Activated CD8-positive, alpha-beta T cell treated with anti-CD3 and anti-CD28 coated beads for 36 hours (primary cell): ENCODE results near the gene ELP1. TPM values are rescaled to one million over a fixed set of nuclear protein-coding genes. Genes with fewer than 3 reads are reported as not detected.

Experiments used
- ATAC-seq: fragments of 200-7000 bp; cut with Tn5 transposase; one replicate; pipeline ENCODE4 v1.10.0; 2021; ENCODE audit warnings: mild to moderate bottlenecking, moderate library complexity
- CTCF ChIA-PET: fragments of 350-600 bp; sonication (Branson Sonifier 250); formaldehyde crosslinking; loops from one replicate; lab custom pipeline; 2021; ENCODE audit warnings: antibody characterized with exemption; lab: Charles Lee
- POLR2A ChIA-PET: fragments of 350-600 bp; sonication (Branson Sonifier 250); formaldehyde crosslinking; loops from one replicate; lab custom pipeline; 2021; ENCODE audit warnings: antibody characterized with exemption; lab: Charles Lee
- DNase-seq: peaks from one replicate; pipeline ENCODE4 v3.0.0-alpha.2; 2020
- H3K27ac Mint-ChIP-seq: one replicate; pipeline ENCODE4 v1.8.0; 2021; ENCODE audit warnings: mild to moderate bottlenecking, mixed read lengths
- H3K27me3 Mint-ChIP-seq: one replicate; pipeline ENCODE4 v1.8.0; 2021; ENCODE audit warnings: mixed read lengths
- H3K36me3 Mint-ChIP-seq: one replicate; pipeline ENCODE4 v1.8.0; 2021; ENCODE audit warnings: low read depth, mixed read lengths
- H3K4me1 Mint-ChIP-seq: one replicate; pipeline ENCODE4 v1.8.0; 2021; ENCODE audit warnings: low read depth, mixed read lengths
- H3K4me3 Mint-ChIP-seq: one replicate; pipeline ENCODE4 v1.8.0; 2021; ENCODE audit warnings: mild to moderate bottlenecking, moderate library complexity, mixed read lengths
- H3K9me3 Mint-ChIP-seq: one replicate; pipeline ENCODE4 v1.8.0; 2021; ENCODE audit warnings: mixed read lengths
- intact Hi-C: fragments of 100-400 bp; cut with micrococcal nuclease; formaldehyde crosslinking; loops from one replicate; pipeline ENCODE4 v1.10.0; 2022
- total RNA-seq, 2 experiments: library from RNA; stranded (reverse); gene quantifications; one replicate each; pipeline ENCODE4 v1.2.3, GENCODE V29; 2021
- TF ChIP-seq, protein P1 (sequence below): fragments of 200-600 bp; IDR thresholded peaks from one replicate; pipeline ENCODE4 v1.8.0; 2022; ENCODE audit warnings: antibody characterized with exemption, mild to moderate bottlenecking

Gene ELP1
- total RNA-seq, 2 experiments from 2014 or later: 25.9 to 28.7 TPM

DNA sequence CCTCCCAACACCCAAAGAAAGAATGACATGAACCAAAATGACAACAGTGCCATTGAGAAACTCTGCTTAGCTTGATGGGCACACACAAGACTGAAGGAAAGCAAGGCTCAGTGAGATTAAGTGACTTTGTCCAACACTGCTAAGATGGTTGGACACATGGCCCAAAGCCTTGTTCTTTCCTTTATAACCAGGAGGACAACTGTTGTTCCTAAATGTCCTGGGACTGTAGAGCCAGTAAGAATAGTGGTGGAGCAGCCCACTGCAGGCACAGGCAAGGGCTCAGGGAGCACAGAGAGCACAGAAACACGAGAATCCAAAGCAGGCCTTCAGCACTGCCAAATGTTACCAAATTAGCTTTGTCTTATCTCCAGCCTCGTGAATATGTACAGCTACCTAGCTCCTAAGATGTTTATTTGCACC, 67.9 kb downstream of the ELP1 start:
- no peaks in the 10 kb centered on the region for H3K9me3 Mint-ChIP-seq
- H3K4me3 Mint-ChIP-seq: no peak overlapping the region
- no peaks in the 10 kb centered on the region for H3K4me1 Mint-ChIP-seq
- TF ChIP-seq, protein P1, sequence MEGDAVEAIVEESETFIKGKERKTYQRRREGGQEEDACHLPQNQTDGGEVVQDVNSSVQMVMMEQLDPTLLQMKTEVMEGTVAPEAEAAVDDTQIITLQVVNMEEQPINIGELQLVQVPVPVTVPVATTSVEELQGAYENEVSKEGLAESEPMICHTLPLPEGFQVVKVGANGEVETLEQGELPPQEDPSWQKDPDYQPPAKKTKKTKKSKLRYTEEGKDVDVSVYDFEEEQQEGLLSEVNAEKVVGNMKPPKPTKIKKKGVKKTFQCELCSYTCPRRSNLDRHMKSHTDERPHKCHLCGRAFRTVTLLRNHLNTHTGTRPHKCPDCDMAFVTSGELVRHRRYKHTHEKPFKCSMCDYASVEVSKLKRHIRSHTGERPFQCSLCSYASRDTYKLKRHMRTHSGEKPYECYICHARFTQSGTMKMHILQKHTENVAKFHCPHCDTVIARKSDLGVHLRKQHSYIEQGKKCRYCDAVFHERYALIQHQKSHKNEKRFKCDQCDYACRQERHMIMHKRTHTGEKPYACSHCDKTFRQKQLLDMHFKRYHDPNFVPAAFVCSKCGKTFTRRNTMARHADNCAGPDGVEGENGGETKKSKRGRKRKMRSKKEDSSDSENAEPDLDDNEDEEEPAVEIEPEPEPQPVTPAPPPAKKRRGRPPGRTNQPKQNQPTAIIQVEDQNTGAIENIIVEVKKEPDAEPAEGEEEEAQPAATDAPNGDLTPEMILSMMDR: no peak
- no peaks in the 10 kb centered on the region for H3K27me3 Mint-ChIP-seq
- DNase-seq (no peak), ATAC-seq (no peak)
- ChIA-PET CTCF (no interaction called here), POLR2A (interaction anchor here (0.9 kb wide), 1 partner anchor 20 kb away, joined by 3 read pairs; no protein-coding TSS in a partner anchor)
- intact Hi-C loops: no loop called here
- H3K36me3 Mint-ChIP-seq: peaks cover 28% of the 10 kb centered on the region
- H3K27ac Mint-ChIP-seq: no peak overlapping the region

DNA sequence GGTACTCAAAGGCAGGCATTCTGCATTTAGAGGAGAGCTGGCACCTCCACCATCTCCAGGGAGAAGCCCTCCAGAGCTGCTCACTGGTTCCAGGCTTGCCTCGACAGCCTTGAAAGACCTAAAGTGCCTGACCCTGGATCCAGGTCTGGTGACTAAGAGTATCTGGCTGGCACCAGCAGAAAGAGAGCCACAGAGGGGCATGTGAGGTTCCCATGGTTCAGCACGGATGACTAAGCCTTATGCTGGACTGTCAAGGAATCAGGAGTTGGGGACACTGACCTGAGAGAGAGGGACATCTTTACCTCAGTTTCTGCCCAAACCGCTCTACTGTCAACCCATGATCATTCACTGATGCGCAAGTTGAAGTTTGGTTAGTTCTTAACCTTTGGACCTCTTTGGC, 68.9 kb downstream of the ELP1 start:
- POLR2A ChIA-PET: no interaction called here
- intact Hi-C loops: no loop called here
- no peaks in the 10 kb centered on the region for H3K27me3 Mint-ChIP-seq
- TF ChIP-seq, protein P1: no peak
- peaks cover 22% of the 10 kb centered on the region for H3K36me3 Mint-ChIP-seq
- no peaks in the 10 kb centered on the region for H3K4me1 Mint-ChIP-seq
- CTCF ChIA-PET: no interaction called here
- H3K9me3 Mint-ChIP-seq: no peaks in the 10 kb centered on the region
- H3K27ac Mint-ChIP-seq: no peak overlapping the region
- ATAC-seq (no peak), DNase-seq (no peak)
- H3K4me3 Mint-ChIP-seq: no peak overlapping the region

DNA sequence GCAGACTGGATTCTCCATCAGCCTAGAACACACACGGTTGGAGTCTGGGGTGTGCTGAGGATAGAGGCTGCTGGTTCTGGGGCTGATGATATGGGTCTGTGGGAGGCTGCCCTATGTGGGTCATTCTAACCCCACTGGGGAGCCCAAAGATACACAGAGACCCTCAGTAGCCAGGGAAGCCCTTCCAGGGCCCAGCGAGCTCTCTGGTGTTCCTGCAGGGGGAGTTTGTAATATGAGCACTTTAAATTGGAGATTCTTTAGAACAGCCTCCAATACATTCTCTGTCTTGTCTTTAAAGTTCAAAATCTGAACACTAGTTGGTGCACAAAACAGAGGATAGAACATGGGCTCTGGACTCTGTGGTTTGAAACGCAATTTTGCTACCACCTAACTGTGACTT, 69.5 kb downstream of the ELP1 start:
- Mint-ChIP-seq H3K27ac (no peak overlapping the region), H3K4me1 (no peaks in the 10 kb centered on the region), H3K27me3 (no peaks in the 10 kb centered on the region), H3K36me3 (peaks cover 21% of the 10 kb centered on the region), H3K4me3 (no peak overlapping the region), H3K9me3 (no peaks in the 10 kb centered on the region)
- POLR2A ChIA-PET: no interaction called here
- TF ChIP-seq, protein P1: no peak
- CTCF ChIA-PET: no interaction called here
- no peak for DNase-seq
- no peak for ATAC-seq
- intact Hi-C loops: no loop called here

DNA sequence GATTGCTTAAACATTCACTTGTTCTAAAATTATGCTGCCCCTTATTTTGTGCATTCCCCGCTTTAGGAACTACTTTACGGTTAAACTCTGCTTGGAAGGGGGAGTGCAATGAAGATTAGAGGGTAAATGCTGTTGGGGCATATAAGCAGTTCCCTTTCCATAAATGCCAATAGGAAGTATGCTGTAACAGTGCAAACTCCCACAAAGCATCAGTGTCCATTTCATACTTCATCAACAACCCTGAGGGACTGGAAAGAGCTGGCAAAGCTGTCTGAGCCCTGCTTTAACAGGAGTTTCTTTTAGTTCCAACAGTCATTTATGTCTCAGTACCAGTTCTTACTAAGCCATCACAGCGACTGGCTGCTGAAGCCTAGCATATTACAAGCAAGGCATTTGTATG, 70.0 kb downstream of the ELP1 start:
- no peaks in the 10 kb centered on the region for H3K4me1 Mint-ChIP-seq
- H3K4me3 Mint-ChIP-seq: no peak overlapping the region
- ChIA-PET POLR2A (no interaction called here), CTCF (no interaction called here)
- H3K27me3 Mint-ChIP-seq: no peaks in the 10 kb centered on the region
- peaks cover 16% of the 10 kb centered on the region for H3K36me3 Mint-ChIP-seq
- intact Hi-C loops: no loop called here
- DNase-seq: no peak
- ATAC-seq: no peak
- no peak overlapping the region for H3K27ac Mint-ChIP-seq
- TF ChIP-seq, protein P1: no peak
- H3K9me3 Mint-ChIP-seq: no peaks in the 10 kb centered on the region

DNA sequence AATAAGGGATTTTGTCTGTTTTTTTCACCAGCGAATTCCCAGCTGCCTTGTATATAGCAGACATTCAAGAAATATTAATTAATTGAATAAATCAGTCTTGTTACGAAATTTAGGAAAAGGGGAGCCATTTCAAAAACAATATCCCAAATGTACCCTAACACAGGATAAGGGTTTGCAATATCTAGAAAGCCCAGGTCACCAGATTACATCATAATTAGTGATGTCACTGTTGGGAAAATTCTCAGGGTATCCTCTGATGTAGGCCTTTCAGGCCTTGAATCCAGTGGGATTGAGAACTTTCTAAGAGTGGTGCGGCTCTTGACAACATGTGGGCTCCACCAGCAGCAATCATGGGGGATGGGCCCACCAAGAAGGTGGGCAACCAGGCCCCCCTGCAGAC, 71.9 kb downstream of the ELP1 start, which contains the start of gene ACTL7A:
Gene ACTL7A (plus strand): TSS at position 270 of the 400 bp plus-strand sequence. CDS start 57 bp downstream, at position 327.
- DNase-seq (no peak), ATAC-seq (no peak)
- no peak within 1 kb of the TSS for H3K4me3 Mint-ChIP-seq
- H3K4me1 Mint-ChIP-seq: no peaks in the 10 kb centered on the region
- ChIA-PET CTCF (no interaction called here), POLR2A (no interaction called here)
- TF ChIP-seq, protein P1: no peak
- no peaks in the 10 kb centered on the region for H3K27me3 Mint-ChIP-seq
- no peaks in the 10 kb centered on the region for H3K36me3 Mint-ChIP-seq
- H3K9me3 Mint-ChIP-seq: no peaks in the 10 kb centered on the region
- intact Hi-C loops: no loop called here
- H3K27ac Mint-ChIP-seq: no peak within 1 kb of the TSS
